Heart right ventricle (tissue), 16 donors: ENCODE measurements around the gene CHIT1. TPM values are rescaled to one million over a fixed set of nuclear protein-coding genes. Genes with fewer than 3 reads are reported as not detected.

Source experiments
- ATAC-seq, 8 donors: fragments of 200-7000 bp; cut with Tn5 transposase; one replicate each; pipeline ENCODE4 v1.9.1; 2020; ENCODE audit warnings: mild to moderate bottlenecking in 8 of 8, moderate library complexity in 8 of 8, moderate number of reproducible peaks in 1 of 8
- DNase-seq, 2 donors: peaks; one replicate each; pipeline ENCODE4 v3.0.0-alpha.2; 2020
- H3K27ac ChIP-seq, 10 donors: fragments of 200-600 bp; sonication (generic) in 2 of 10; one replicate each; pipeline versions ENCODE4 v1.5.0 to v1.8.0; 2020 to 2022; ENCODE audit warnings: mild to moderate bottlenecking in 3 of 10
- H3K27me3 ChIP-seq, 7 donors: fragments of 200-600 bp; one replicate each; pipeline ENCODE4 v1.8.0; 2021 to 2022; ENCODE audit warnings: mild to moderate bottlenecking in 2 of 7
- H3K36me3 ChIP-seq, 9 donors: fragments of 200-600 bp; sonication (generic) in 1 of 9; one replicate each; pipeline versions ENCODE4 v1.5.0 to v1.8.0; 2020 to 2022; ENCODE audit warnings: mild to moderate bottlenecking in 2 of 9
- H3K4me1 ChIP-seq, 9 donors: fragments of 200-600 bp; sonication (generic) in 1 of 9; one replicate each; pipeline versions ENCODE4 v1.5.0 to v1.8.0; 2020 to 2022; ENCODE audit warnings: mild to moderate bottlenecking in 4 of 9
- H3K4me3 ChIP-seq, 10 donors: fragments of 200-600 bp; sonication (generic) in 2 of 10; one replicate each; pipeline versions ENCODE4 v1.5.0 to v1.8.0; 2020 to 2022; ENCODE audit warnings: mild to moderate bottlenecking in 7 of 10, moderate library complexity in 2 of 10
- H3K9me3 ChIP-seq, 11 donors: fragments of 200-600 bp in 10 of 11; sonication (generic) in 2 of 11; one replicate each; pipeline versions ENCODE4 v1.5.0 to v1.8.0; 2013 to 2022; ENCODE audit warnings: mild to moderate bottlenecking in 2 of 11, control low read depth in 1 of 11, moderate library complexity in 1 of 11
- WGBS, 2 donors: extraction: QIAGEN DNeasy Blood & Tissue Kit; methylation state at CpG; one replicate each; pipeline ENCODE4 v1.1.7; 2013; ENCODE audit warnings: inconsistent platforms in 1 of 2; 5-methylcytosine and 5-hydroxymethylcytosine counted together
- intact Hi-C, 10 donors: fragments of 100-400 bp; cut with DNase I; formaldehyde crosslinking; loops; one replicate each; pipeline versions ENCODE4 v1.11.1 to v1.14.2; 2022
- polyA plus RNA-seq, 2 donors: library from polyadenylated mRNA; stranded (reverse); fragments of 200-250 nt; gene quantifications; one replicate each; pipeline ENCODE4 v1.2.3, GENCODE V29; 2013
- total RNA-seq, 10 donors: library from RNA; stranded (reverse); fragmentation: NEBNext Ultra II Directional in 3 of 10; extraction: Animal tissue kit (Norgen Biotek cat#: 25700) in 3 of 10; gene quantifications; one replicate each; pipeline versions ENCODE4 v1.2.1 to v1.2.4, GENCODE V29; 2021 to 2023
- TF ChIP-seq, protein P1 (sequence below), 9 donors: fragments of 200-600 bp; sonication (generic) in 2 of 9; IDR thresholded peaks; one replicate each; pipeline versions ENCODE4 v1.5.0 to v1.8.0; 2021 to 2022; ENCODE audit warnings: antibody characterized with exemption in 9 of 9, mild to moderate bottlenecking in 5 of 9, moderate library complexity in 1 of 9
- donor health status: Arrhythmogenic right ventricular cardiomyopathy.
- donor health status: ischemic (EF 13 %, LVEDD 7.1; RV severe dilation, severe dysfunction).
- donor health status: healthy with polysubstance abuse.
- donor health status: DM: no; HTN: yes; CAD: no.
- donor health status: DM: no; HTN: no; CAD: no.
- donor health status: ischemic (EF 25% LVEDD 6.9; RV normal size, moderate dysfunction).
- donor health status: ischemic (EF 25% LVEDD 5.7; RV mildly dilated, moderate dysfunction).
- donor health status: healthy.
- donor health status: DM: yes; HTN: yes; CAD: no.
- donor health status: Ischemic cardiomyopathy.
- donor health status: ischemic (EF 35%, LVEDD 5.7; RV mildly dilated, moderate dysfunction).
- donor health status: nonischemic (EF 11% LVEDD 7.7; RV severe dilation, severe dysfunction).
- donor health status: DM: yes; HTN: yes; CAD: no.
- donor health status: PGD.
- donor health status: ischemic (EF 29% LVEDD 5.4; RV normal size, mild dysfunction).
- donor health status: nonischemic (EF 23%, LVEDD 6.1; RV moderate dilation, normal function).

CHIT1 gene
- total and polyA plus RNA-seq, 12 donors = 0.05 to 1.3 (median 0.28) TPM; not detected in 6

DNA sequence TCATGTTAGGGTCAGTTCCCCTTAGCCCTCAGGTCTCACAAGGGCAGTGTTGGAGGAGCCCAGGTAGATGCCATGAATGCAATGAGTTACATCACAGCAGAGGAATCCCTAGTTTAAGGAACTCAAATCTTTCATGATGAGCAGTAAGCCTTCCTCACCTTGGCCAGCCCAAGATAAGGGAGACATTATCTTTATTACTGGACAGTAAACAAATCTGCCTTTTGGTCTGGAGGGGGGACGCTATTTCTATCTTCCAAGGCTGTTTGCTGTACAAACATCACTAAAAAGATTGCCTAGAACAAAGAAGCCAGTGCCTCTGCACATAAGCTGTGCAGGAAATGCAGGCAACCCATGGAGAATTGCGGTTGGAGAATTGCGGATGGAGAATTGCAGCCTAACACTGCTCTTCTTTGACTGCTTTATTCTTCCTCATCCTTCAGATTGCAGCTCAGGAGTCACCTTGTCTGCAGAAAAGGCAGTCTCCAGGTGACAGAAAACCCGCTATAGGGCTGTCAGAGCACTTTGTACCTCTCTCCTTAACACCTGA lies 40.7 kb downstream of the CHIT1 start:
- TF ChIP-seq, protein P1, sequence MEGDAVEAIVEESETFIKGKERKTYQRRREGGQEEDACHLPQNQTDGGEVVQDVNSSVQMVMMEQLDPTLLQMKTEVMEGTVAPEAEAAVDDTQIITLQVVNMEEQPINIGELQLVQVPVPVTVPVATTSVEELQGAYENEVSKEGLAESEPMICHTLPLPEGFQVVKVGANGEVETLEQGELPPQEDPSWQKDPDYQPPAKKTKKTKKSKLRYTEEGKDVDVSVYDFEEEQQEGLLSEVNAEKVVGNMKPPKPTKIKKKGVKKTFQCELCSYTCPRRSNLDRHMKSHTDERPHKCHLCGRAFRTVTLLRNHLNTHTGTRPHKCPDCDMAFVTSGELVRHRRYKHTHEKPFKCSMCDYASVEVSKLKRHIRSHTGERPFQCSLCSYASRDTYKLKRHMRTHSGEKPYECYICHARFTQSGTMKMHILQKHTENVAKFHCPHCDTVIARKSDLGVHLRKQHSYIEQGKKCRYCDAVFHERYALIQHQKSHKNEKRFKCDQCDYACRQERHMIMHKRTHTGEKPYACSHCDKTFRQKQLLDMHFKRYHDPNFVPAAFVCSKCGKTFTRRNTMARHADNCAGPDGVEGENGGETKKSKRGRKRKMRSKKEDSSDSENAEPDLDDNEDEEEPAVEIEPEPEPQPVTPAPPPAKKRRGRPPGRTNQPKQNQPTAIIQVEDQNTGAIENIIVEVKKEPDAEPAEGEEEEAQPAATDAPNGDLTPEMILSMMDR (IDR thresholded peaks at IDR 0.05) = no peak
- Histone ChIP-seq H3K9me3 (no peaks in the 10 kb centered on the region), H3K4me3 (no peak overlapping the region), H3K4me1 (peaks cover 0 to 17% (median 4%) of the 10 kb centered on the region in 9 donors), H3K36me3 (no peaks in the 10 kb centered on the region), H3K27me3 (peaks cover 0 to 4% (median 0%) of the 10 kb centered on the region in 7 donors), H3K27ac (no peak overlapping the region)
- intact Hi-C loops = no loop called here
- DNase-seq (no peak), ATAC-seq (no peak)
- WGBS, 2 donors = 77 to 90% methylated on average over 4 of the region's 4 CpGs

DNA sequence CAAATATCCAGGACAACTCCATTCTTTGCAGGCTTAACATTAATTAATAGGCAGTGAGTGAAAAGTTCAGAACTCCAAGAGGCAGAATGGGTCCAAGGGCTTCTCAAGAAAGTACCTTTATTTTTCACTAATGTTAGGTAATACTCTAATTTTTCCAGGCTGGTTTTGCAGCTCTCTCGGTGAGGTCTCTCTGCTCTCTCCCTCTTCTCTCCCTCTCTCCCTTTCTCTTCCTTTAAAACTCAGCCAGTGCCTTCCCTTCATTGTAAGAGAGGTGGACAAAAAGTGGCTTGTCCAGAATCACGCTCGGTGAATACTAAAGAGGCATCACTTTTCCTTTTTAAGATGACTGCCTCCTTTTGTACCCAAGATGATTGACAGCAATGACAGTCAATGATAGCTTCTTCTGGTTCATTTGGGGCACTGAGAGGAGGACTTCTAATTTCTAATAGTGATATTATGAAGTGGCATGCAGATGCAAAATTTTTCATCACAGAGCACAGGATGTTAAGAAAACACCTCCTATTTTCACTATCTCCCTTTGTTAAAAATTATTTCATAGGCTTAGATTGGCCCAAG lies 41.7 kb downstream of the CHIT1 start:
- TF ChIP-seq, protein P1 (IDR thresholded peaks at IDR 0.05) = no peak
- H3K36me3 ChIP-seq = no peaks in the 10 kb centered on the region
- no peak for ATAC-seq
- no peak for DNase-seq
- peak overlapping the region in 1 of 10 donors; percentile 16 for H3K27ac ChIP-seq
- H3K4me1 ChIP-seq = peaks cover 0 to 17% (median 4%) of the 10 kb centered on the region in 9 donors
- 79 to 90% methylated on average over 3 of the region's 3 CpGs for WGBS, 2 donors
- intact Hi-C loops = no loop called here
- H3K9me3 ChIP-seq = no peaks in the 10 kb centered on the region
- peaks cover 0 to 4% (median 0%) of the 10 kb centered on the region in 7 donors for H3K27me3 ChIP-seq
- H3K4me3 ChIP-seq = no peak overlapping the region

DNA sequence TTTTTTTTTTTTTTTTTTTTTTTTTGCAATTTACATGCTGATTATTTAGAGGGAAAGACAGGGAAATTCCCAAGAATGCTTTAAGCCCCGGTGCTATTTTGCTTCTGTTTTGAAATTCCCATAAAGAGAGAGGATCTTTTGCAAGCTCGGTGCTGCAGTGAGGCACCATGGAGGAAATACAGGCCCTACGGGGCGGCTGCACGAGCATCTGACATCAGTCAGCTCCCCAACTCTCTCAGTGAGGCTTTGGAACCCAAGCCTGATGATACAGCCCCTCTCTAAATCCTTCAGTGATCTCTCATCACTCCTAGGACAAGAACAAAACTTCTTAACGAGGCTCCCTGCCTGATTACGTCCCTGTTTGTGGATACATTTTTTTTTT lies 42.2 kb downstream of the CHIT1 start:
- Histone ChIP-seq H3K4me3 (no peak overlapping the region), H3K27me3 (peaks cover 0 to 4% (median 0%) of the 10 kb centered on the region in 7 donors), H3K9me3 (no peaks in the 10 kb centered on the region), H3K36me3 (no peaks in the 10 kb centered on the region), H3K4me1 (peaks cover 0 to 17% (median 4%) of the 10 kb centered on the region in 9 donors), H3K27ac (peak overlapping the region in 1 of 10 donors; percentile 16)
- no peak for DNase-seq
- 51% methylated on average over 7 of the region's 7 CpGs for WGBS, 2 donors
- intact Hi-C loops = no loop called here
- TF ChIP-seq, protein P1 (IDR thresholded peaks at IDR 0.05) = no peak
- ATAC-seq = no peak

DNA sequence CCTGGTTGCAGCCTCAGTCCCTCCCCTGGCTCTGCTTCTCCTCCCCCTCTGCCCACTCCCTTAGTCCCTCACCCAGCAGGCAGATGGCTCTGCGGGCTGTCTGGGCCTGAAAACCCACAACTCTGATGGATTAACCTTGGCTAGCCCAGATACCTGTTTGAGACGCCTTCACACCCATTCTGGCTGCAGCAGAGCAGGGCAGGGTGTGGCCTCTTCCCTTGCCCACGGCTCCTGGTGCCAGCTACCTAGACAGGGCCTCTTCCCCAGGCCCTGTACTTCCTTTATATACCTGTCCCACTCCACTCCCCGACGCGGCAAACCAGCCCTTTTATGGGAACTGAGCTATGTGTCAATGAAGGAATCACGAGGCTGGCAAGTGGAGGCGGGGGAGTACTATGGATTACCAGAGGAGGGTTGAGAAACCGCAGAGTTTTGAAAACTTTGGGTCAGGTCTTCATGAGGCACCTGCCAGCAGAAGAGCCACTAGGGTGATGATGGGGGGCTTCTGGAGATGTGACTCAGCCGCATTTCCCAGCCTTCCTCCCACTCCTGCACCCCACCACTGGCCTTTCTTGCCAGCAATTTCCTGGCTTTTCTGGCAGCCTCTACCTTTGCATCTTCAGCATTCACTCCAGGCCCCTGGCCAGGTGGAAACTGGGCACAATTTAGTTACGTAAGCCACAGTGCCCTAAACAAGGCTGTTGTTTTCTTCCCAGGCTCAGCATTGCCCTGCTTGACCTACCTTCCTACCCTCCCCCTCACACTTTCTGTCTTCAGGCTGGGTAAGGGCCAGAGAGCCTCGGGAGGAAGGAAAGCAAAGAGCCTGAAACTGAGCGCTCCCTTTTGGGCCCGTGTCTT lies 42.8 kb downstream of the CHIT1 start, which contains the start of gene CHI3L1:
Gene CHI3L1 (minus strand): TSS at position 259 of the 858 bp plus-strand sequence. CDS start 81 bp downstream, at position 178.
- no peak within 1 kb of the TSS for H3K4me3 ChIP-seq
- TF ChIP-seq, protein P1 (IDR thresholded peaks at IDR 0.05) = no peak

More for the DNA sequence above, 42.8 kb downstream of the CHIT1 start, which contains the start of gene CHI3L1:
- Histone ChIP-seq H3K36me3 (no peaks in the 10 kb centered on the region), H3K27me3 (peaks cover 0 to 4% (median 0%) of the 10 kb centered on the region in 7 donors), H3K4me1 (peaks cover 0 to 19% (median 4%) of the 10 kb centered on the region in 9 donors), H3K27ac (peak within 1 kb of the TSS in 1 of 10 donors; percentile 16), H3K9me3 (no peaks in the 10 kb centered on the region)
- 50 to 60% methylated on average over 14 of the region's 14 CpGs for WGBS, 2 donors
- intact Hi-C loops = no loop called here
- DNase-seq (no peak), ATAC-seq (peak in 2 of 8 donors; percentile 11 to 15)
